Stimulated activated CD4-positive, alpha-beta T cell treated with anti-CD3 and anti-CD28 coated beads, Interleukin-12 subunit alpha, Interleukin-12 subunit beta, amount 100 ng/mL, for 4 hours (primary cell): ENCODE data around the gene RDH14.

Experiments used
- DNase-seq: peaks from one replicate; pipeline ENCODE4 v3.0.0-alpha.2; 2020

RDH14 gene

GRCh38 chr2:18560797-18561085, 288 bp upstream of the RDH14 start:
- no peak for DNase-seq

GRCh38 chr2:18559531-18560030, 872 bp downstream of the RDH14 start:
- no peak for DNase-seq

- DNase-seq: no peak
Observed at GRCh38 chr2:18558458-18558857, 2.0 kb downstream of the RDH14 start.

- no peak for DNase-seq
Observed at GRCh38 chr2:18557121-18557520, 3.3 kb downstream of the RDH14 start.

- no peak for DNase-seq
Observed at GRCh38 chr2:18552351-18553077, 7.9 kb downstream of the RDH14 start.

- DNase-seq: no peak
Observed at GRCh38 chr2:18551623-18552022, 8.8 kb downstream of the RDH14 start.

- DNase-seq: no peak
Observed at GRCh38 chr2:18551169-18551568, 9.3 kb downstream of the RDH14 start.

GRCh38 chr2:18550433-18550832, 10.0 kb downstream of the RDH14 start:
- no peak for DNase-seq

GRCh38 chr2:18549083-18549482, 11.4 kb downstream of the RDH14 start:
- DNase-seq: no peak

- DNase-seq: no peak
Observed at GRCh38 chr2:18548621-18549020, 11.8 kb downstream of the RDH14 start.

- DNase-seq: no peak
Observed at GRCh38 chr2:18546567-18546966, 13.9 kb downstream of the RDH14 start.

- DNase-seq: no peak
Observed at GRCh38 chr2:18545384-18545783, 15.1 kb downstream of the RDH14 start.

- DNase-seq: no peak
Observed at GRCh38 chr2:18544171-18544570, 16.3 kb downstream of the RDH14 start.

- no peak for DNase-seq
Observed at GRCh38 chr2:18540872-18541271, 19.6 kb downstream of the RDH14 start.

- no peak for DNase-seq
Observed at GRCh38 chr2:18536697-18537096, 23.8 kb downstream of the RDH14 start.

- no peak for DNase-seq
Observed at GRCh38 chr2:18536100-18536499, 24.4 kb downstream of the RDH14 start.

- no peak for DNase-seq
Observed at GRCh38 chr2:18531194-18531593, 29.3 kb downstream of the RDH14 start.

- DNase-seq: no peak
Observed at GRCh38 chr2:18527822-18528221, 32.6 kb downstream of the RDH14 start.

- no peak for DNase-seq
Observed at GRCh38 chr2:18527326-18527725, 33.1 kb downstream of the RDH14 start.

GRCh38 chr2:18526429-18526828, 34.0 kb downstream of the RDH14 start:
- DNase-seq: no peak

GRCh38 chr2:18525852-18526251, 34.6 kb downstream of the RDH14 start:
- no peak for DNase-seq

GRCh38 chr2:18525236-18525635, 35.2 kb downstream of the RDH14 start:
- no peak for DNase-seq

- no peak for DNase-seq
Observed at GRCh38 chr2:18522484-18523146, 37.8 kb downstream of the RDH14 start.
